GM18498 (cell line): Measurements from ENCODE around the gene FAM50B.

Experiments used
- ATAC-seq: cut with Tn5 transposase; IDR thresholded peaks from one replicate; pipeline ENCODE4 v1.9.1; 2021; ENCODE audit warnings: mild to moderate bottlenecking, moderate library complexity; ENCODE audit not compliant: unreplicated experiment

The FAM50B gene

GRCh38 chr6:3819161-3820110 lies 29.7 kb upstream of the FAM50B start:
- ATAC-seq, result no peak

DNA sequence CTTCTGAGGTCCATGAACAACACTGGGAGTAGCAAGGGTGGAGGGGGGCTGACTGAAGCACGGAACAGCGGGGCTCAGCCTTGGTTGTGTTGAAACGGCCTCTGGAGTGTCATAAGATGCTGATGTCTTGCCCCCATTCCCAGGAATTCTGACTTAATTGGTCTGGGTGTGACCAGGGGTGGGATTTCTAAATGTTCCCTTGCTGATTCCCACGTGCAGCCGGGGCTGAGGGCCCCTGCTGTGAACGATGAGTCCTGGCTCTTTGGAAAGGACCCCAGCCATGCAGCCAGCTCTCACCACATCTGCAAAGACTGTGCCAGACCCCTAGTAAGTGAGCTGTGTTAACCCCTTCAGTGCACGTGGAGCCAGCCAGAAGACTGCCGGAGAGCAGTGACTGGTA lies 28.6 kb upstream of the FAM50B start:
- no peak for ATAC-seq

DNA sequence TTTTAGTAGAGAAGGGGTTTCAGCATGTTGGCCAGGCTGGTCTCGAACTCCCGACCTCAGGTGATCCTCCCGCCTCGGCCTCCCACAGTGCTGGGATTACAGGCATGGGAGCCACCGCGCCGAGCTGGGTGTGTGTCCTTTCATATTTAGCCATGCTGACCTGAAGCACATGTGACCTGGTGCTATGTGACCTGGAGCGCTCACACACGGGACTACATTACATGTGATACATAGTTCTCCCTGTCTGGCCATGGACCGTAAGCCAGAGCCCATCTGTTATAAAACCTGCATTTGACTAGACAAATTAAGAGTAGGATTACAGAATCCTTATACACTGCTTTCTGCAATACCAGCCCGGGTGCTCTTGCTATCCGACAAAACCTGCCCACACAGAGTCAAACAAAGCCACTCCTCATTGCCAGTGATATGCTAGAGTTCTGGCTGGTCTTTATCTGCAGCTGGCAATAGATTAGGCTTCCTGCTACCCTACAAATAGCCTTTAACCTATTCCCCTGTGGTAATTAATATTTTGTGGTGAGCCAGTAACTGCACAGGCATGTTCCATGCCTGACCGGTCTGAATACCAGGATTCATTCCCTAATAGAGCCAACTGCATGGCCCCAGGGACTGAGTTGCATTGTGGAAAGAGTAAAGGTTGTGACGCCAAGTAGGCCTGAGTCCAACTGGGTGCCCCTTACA lies 26.3 kb upstream of the FAM50B start:
- ATAC-seq, result no peak

DNA sequence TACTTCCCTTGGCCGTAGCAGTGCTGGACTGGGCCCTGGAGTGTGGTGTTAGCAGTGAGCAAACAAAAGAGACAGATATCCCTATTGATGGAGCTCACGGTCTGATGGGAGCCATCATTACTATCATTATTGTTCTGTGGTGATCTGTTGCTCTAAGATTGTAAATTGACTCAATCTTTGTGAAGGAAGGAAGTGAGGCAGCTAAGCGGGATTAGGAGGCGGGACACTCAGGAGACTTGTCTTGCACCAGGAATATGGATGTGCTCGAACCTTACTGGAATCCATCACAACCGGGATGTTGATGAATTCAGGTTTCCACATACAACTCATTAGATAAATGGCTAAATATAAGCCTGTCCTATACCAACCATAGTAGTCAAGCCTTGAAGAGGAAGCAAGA lies 25.5 kb upstream of the FAM50B start:
- ATAC-seq, result no peak

- no peak for ATAC-seq
These were observed 23.8 kb upstream of the FAM50B start for GRCh38 chr6:3825331-3825831.

DNA sequence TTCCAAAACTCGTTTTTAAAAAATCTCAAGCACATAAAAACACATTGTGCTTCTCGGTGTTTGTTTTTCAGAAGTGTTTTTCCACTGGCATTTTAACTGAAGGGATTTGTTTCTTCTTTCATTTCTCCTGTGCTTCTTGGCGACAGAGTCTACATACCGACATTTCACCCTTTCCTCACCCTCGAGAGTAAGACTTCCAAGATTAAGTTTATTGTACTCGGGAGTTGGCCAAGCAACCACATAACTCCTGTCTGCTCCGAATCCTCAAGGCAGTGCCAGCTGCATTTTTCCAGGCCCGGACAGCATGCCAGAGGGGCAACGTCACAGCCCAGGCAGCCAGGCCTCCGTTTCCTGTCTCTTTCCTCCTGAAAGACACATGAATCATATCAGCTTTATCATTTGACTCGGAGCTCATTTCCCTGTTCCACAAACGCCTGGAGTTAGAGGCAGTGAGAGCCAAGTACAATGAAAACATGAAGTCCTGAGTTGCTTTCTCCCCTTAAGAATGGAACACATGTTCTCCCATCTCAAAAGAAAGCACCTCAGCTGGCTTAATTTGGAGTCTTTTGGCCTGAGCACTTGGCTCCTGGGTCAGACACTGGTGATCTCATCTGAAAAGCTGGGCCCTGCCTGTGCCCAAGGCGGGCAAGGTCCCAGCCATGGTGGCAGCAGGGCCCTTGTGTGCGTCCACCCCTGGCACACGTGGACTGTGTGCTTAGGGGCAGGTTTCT lies 23.2 kb upstream of the FAM50B start:
- ATAC-seq, result no peak

GRCh38 chr6:3829285-3829684 lies 19.9 kb upstream of the FAM50B start:
- ATAC-seq, result no peak

- no peak for ATAC-seq
These were observed 18.4 kb upstream of the FAM50B start for GRCh38 chr6:3830806-3831205.

GRCh38 chr6:3831761-3832530 lies 17.2 kb upstream of the FAM50B start:
- no peak for ATAC-seq

- no peak for ATAC-seq
These were observed 14.0 kb upstream of the FAM50B start for GRCh38 chr6:3835055-3835731.

GRCh38 chr6:3835785-3836184 lies 13.4 kb upstream of the FAM50B start:
- no peak for ATAC-seq

- ATAC-seq, result no peak
These were observed 12.6 kb upstream of the FAM50B start for GRCh38 chr6:3836566-3836965.

- no peak for ATAC-seq
These were observed 11.4 kb upstream of the FAM50B start for GRCh38 chr6:3837781-3838180.

GRCh38 chr6:3838992-3839867 lies 9.9 kb upstream of the FAM50B start:
- ATAC-seq, result no peak

- no peak for ATAC-seq
These were observed 8.1 kb upstream of the FAM50B start for GRCh38 chr6:3841066-3841454.

DNA sequence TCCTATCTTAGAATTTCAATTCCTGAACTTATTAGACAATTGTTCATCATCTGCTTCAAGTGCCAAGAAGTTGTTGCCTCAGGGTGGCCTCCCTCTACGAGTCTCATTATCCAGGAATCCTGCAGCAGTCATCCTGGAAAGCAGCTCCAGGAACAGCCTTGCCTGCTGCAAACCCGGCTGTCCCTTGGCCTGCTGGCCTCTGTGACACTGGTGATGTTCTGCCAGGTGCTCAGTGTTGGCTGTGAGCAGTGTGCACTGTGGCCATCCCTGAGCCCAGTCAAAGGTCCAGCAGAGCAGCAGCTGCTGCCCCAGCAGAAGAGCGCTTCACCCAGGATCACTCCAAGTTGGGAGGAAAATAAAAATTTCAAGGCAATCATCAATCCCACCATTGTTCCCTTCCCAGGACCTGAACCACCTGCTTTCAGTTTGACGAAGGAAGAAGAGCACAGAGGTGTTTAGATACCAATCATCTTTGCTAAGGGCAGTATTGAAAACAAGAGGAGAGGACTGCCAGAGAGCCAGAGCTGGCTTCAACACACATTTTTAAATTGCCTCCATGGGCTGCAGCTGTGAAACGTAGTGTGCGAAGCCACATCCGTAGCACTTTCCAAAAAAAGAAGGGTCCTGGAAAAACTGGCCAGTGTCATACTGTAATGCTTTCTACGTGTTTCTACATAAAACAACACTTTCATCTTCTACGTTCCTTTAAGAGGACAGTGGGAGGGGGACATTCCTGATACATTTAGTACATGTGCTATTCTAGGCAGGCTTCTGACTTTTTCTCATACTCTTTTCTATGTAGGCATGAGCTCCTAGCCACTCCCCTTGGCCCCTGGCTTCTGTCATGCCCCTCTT lies 7.2 kb upstream of the FAM50B start:
- no peak for ATAC-seq

- ATAC-seq, result no peak
These were observed 5.6 kb upstream of the FAM50B start for GRCh38 chr6:3843379-3844096.

- no peak for ATAC-seq
These were observed 5.1 kb upstream of the FAM50B start for GRCh38 chr6:3844097-3844463.
